Right hindlimb (tissue), 1 donor: ENCODE data around the gene KLHL25.
"Not testable (repeated sequence)": the region's sequence is repeated elsewhere in the genome, so short reads cannot be mapped to it uniquely, and the experiment has no call there.

Experiments
- DNase-seq: peaks from one replicate; pipeline ENCODE4 v3.0.0-alpha.2; 2018

Gene KLHL25, protein sequence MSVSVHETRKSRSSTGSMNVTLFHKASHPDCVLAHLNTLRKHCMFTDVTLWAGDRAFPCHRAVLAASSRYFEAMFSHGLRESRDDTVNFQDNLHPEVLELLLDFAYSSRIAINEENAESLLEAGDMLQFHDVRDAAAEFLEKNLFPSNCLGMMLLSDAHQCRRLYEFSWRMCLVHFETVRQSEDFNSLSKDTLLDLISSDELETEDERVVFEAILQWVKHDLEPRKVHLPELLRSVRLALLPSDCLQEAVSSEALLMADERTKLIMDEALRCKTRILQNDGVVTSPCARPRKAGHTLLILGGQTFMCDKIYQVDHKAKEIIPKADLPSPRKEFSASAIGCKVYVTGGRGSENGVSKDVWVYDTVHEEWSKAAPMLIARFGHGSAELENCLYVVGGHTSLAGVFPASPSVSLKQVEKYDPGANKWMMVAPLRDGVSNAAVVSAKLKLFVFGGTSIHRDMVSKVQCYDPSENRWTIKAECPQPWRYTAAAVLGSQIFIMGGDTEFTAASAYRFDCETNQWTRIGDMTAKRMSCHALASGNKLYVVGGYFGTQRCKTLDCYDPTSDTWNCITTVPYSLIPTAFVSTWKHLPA

DNA sequence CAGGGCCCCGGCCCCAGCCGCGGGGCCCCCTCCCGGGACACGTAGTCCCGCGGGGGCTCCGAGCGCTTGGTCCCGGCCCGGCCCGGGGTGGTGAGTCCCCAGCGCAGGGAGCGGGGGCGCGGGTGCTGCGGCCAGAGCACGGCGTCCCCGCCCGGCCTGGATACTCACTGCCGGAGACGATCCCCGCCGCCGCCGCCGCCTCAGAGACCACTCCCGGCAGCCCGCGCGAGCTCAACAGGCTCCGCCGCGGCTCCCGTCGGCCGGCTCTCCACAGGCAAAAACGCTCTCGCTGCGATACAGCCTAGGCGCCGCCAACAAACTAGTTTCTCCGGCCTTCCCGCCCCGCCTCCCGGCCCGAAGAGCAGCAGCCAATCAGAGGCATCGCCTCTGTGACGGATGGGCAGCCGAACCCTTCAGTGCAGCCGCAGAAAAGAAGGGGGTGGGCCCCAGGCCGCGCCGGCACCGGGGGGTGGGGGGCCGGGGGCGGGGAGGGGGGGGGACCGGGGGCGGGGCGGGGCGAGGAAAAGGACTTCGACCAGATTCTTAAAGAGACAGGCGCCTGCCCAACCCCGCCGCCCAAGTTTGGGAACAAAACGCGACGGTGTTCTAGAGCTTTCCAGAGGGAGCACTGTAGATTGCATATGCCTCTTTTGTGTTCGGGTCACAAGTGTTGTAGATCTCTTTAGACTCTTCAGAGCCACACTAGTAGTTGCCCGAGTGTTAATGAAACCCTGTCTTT is at the start of gene KLHL25:
KLHL25 (minus strand) TSS at position 328 of the 739 bp plus-strand sequence. CDS start 25,115 bp downstream, outside the sequence.
- DNase-seq, result peak; percentile 98

DNA sequence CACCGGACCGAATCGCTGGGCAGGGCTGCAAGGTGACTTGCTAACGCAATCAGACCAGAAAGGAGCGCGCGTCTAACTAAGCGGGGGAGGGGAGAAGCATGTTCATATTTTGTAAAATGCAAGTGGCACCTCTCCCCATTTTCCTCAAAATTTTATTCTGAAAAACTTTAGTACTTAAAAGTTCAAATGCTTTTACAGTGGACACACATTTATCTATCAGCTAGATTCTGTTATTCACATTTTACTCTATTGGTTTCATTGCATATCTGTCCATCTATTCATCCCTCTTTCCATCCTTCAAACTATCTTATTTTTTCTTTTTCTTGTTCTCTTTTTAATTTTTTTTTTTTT is 46.1 kb upstream of the KLHL25 start:
- DNase-seq, result no peak

DNA sequence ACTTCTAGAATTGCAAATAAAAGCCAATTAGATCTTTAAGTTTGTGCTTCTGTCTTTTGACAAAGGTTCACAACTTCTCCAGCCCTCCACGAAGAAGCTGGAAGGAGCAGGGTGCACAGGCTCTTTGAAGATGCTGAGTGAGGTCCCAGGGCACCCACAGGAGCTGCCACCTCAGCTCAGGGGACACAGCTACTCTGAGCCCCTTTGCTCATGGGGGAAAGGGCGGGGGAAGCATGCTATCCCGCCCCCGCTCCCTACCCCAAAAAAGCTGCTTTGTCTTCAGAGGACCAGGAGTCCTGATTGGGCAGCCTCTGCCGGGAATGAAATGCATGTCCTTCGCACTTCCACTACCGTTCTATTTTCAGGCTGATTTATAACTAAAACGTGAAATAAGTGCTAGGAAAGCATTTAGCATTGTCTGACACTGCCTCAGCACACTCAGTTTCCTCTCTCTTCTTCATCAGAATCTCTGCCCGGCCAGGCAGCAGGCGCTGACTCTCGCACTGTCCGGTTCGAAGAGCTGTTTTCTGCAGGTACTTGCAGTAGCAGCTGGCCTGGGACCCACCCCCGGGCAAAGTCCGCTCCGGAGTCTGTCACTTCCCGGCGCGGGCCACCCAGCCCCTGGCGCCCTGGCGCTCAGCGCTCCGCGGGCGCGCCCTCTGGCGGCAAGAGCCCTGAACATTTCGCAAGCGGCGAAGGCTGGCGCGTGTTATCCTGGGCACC is 45.5 kb upstream of the KLHL25 start:
- DNase-seq, result peak; percentile 83

DNA sequence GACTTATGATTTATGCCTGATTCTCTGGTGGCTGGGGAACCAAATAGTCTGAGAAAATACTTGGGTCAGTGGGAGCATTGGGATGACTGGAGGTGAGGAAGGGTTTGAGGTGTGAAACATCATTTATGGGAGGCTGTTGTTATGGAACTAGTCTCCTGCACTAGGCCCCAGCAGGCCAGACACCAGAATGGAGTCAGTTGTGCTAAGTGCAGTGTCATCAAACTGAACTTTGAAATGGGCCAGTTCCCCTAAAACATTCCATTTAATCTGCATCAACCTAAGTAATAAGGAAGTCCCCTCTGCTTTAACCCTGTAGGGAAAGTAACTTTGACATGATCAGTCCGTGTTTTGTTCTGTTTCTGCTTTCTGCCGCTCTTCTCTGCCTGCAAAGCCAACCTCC is 44.9 kb upstream of the KLHL25 start:
- no peak for DNase-seq

DNA sequence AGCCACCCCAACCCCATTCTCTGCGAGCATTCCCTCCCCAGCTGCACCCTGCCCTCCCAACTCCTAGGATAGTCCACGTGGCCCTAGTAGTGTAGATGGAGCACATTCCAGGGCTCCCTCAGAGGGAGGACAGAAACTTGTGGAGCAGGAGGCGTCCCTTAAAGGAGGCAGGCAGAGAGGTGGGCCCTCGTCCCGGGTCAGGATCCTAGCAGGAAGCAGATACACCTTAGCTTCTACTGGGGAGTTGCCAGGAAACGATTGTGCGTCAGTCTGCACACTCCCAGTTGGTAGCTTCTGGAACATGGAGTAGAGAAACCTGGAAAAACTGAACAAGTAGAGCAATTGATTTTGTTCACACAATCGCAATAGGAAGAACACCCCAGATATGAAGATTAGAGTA is 43.9 kb upstream of the KLHL25 start:
- DNase-seq, result no peak

DNA sequence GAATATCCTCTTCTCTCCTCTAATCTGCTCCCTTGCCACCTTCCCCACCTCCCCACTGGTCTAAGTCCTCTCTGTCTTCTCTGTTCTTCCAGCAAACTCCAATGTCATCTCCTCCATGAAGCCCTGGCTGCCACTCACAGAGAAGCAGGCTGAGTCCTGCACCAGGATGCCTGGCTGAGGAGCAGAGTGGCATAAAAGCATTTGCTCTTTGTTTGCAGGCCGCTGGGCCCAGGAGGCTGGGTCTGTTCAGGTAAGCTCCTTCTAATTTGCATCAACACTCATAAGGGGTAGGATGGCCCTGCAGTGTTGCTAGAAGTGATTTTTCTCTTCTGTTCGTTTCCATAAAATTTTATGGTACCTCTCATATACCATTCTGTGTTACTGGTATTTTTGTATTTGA is 43.2 kb upstream of the KLHL25 start:
- DNase-seq, result no peak

DNA sequence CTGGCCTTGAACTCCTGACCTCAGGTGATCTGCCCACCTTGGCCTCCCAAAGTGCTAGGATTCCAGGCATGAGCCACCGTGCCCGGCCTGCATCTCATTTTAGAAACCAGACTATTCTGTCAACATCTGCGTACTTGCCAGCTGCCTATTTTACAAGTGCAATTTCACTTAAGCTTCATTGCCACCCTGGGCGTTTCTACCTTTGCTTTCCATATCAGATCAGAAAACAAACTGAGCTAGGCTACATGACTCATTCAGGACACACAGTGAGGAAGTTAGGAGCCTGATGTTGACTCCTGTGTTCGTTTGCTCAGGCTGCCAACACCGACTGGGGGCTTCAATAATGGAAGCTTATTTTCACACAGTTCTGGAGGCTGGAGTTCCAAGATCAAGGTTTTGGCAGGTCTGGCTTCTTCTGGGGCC is 42.3 kb upstream of the KLHL25 start:
- no peak for DNase-seq

DNA sequence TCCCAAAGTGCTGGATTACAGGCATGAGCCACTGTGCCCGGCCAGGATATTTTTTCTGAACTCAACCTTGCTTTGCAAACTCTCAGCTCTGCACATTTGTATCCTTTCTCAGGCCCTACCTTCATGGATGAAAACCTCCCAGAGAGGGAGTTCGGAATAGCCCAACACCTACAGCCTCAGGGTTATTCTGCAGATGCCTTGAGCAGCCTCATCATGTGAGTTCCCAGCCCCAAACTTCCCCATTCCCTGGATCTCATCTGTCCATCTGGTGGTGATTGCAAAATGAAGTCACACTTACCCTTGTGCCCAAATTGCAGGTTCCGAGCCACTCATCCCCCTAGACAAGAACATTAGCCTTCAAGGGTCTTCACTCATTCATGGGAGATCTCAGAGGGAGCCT is 39.9 kb upstream of the KLHL25 start:
- no peak for DNase-seq

DNA sequence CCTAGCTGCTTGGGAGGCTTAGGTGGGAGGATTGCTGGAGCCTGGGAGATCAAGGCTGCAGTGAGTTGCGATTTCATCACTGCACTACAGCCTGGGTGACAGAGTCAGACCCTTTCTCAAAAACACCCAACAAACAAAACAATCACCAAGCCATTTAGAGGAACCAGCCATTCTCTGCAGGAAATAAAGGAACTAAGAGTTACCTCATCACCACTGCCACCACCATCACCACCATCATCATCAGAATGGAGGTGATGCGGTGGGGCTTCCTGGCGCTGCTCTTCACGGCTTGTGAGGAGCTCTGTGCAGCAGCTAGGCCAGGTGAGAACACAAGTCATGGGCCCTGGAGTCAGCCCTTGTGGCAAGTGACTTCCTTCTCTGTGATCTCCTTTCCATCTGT is 37.7 kb upstream of the KLHL25 start:
- no peak for DNase-seq

DNA sequence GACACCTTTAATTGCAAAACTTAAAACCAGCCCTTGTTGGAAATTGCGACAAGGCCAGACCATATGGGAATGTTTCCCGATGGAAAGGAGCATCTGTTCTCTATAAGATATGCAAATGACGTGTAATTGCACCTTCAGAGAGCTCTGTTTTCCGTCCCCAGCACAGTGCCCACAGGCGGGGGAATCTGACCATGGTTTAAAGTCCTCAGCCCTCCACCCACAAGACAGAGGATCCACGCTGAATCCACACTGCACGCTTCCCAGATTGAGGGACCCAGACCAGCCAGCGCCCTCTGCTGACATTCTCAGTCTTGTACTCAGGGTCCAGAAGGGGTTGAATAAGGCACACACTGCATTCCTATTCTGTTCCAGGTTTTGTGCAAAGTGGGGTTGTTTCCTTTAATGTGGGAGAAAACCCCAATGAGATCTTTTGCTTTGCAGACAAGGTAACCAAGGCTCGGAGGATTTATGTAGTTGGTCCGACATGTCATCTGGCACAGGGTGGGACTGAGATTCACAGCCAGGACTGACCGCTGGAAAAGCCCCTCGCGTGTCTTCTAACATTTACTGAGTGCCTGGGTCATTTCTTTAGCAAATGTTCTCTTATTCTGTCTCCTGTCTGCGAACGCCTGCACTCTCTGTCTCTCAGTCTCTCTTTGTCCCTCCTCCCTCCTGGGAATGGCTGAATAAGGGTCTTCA is 36.8 kb upstream of the KLHL25 start:
- DNase-seq, result peak; percentile 77

DNA sequence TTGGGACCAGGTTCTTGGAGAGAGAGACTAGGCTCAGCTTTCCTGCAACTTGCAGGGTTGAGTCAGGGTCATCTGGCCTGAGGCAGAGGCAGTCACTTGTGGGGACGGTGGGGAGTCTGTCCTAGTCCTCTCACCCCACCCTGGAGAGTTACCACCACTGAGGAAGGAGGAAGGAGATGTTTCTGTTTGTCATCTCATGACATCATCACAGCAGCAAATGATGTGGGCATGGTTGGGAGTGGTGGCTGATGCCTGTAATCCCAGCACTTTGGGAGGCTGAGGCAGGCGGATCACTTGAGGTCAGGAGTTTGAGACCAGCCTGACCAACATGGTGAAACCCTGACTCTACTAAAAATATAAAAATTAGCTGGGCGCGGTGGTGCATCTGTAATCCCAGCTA is 35.0 kb upstream of the KLHL25 start:
- not testable (repeated sequence) for DNase-seq

DNA sequence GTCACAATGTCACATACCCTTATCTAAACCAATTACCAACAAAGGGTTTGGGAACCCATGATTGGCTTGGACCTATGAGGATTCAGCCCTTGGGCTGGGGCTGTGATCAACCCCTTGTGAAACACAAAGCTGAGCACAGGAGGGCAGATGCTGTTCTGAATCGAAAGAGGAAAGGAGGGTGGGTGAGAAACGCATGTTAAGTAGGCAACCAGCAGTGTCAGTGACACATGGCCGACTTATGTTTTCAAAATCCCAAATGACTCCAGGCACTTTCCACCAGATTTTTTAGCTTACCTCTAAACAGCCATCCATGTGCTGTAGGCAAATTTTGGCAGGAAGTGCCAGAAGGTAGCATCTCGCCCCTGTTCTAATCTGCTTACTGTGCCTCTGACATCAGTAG is 34.1 kb upstream of the KLHL25 start:
- no peak for DNase-seq

DNA sequence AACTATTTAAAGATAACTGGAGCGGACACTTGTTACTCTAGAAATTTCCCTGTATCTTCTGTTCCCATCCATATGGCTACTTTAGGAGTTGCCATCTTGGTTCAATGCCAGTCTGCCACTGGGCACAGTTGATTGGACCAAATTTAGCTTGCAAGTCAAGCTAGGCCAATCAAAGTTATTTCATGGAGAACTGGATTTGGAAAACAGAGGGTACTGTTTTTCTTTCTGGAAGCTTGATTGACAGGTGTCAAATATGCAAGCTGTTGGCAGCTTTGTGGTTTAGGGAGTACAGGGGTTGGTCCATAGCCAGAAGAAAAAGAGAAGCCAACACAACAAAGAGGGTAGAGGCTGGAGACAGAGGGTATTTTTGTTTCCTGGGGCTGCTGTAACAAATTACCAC is 33.4 kb upstream of the KLHL25 start:
- DNase-seq, result no peak

DNA sequence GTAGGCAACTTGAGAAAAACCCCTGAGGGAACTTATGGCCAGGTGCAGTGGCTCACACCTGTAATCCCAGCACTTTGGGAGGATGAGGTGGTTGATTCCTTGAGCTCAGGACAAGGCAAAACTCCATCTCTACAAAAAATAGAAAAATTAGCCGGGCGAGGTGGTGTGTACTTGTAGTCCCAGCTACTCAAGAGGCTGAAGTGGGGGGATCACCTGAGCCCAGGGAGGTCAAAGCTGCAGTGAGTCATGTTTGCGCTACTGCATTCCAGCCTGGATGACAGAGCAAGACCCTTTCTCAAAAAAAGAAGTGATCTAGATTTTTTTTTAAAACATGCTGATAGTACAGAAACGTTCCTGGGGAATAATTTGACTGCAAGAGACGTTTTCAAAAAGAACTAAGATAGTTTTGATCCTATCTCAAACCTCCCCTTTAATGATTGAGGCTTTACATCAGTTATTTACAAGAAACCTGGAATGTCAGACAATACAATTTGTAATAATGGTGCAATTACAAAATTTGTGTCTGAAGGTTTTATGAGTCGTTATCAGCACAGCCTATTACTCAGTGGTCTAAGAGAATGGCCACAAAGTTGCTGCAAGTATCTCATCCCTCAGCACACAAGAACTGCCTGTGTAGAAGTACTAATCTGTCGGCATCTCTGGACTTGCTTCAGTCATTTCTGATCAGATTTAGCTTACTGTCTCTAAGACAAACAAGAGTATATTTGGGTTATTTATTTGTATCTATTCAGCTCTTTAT is 32.2 kb upstream of the KLHL25 start:
- DNase-seq, result no peak

DNA sequence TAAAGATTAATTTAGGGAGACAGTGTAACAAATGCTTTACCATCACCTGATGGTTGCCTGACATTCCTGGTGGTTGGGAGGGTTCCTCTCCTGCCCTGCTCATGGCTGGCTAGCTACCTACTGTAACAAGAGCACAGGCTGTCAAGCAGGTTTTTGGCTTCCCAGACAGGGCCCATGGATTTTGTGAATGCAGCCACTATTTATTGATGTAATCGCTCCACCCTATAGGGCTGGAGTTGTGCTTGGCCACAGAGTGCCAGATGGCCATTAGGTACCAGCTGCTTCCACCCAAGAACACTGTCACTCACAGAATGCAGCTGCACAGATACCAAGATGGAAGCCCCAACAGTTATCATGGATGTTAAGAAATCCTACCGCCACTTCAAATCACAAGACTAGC is 31.0 kb upstream of the KLHL25 start:
- DNase-seq, result no peak

DNA sequence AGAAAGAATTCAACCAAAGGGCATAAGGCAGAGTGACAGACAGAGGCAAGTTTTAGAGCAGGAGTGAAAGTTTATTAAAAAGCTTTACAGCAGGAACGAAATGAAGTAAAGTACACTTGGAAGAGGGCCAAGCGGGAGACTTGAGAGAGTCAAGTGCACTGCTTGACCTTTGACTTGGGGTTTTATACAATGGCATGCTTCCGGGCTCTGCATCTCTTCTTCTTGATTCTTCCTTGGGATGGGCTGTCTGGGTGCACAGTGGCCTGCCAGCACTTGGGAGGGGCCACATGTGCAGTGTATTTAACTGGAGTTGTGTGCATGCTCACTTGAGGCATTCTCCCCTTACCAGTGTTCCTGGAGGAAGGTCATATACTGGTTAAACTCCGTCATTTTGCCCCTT is 30.4 kb upstream of the KLHL25 start:
- DNase-seq, result no peak

DNA sequence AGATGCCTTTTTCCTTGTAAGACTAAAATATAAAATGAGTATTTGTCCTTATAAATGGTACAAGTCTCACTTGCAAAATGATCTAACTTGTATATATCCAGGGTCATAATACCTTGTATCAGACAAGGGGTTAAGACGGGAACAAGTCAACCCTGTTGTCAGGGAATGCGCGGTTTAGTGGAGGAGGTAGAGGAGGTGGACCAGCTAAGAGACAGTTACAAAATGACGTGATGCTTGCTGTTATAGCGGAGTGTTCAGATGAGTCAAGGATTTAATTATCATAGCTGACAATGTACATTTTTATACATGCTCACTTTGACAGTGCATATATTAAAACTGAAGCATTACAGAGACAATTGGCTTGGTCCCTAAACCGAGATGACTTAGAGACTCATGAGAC is 26.8 kb upstream of the KLHL25 start:
- no peak for DNase-seq

DNA sequence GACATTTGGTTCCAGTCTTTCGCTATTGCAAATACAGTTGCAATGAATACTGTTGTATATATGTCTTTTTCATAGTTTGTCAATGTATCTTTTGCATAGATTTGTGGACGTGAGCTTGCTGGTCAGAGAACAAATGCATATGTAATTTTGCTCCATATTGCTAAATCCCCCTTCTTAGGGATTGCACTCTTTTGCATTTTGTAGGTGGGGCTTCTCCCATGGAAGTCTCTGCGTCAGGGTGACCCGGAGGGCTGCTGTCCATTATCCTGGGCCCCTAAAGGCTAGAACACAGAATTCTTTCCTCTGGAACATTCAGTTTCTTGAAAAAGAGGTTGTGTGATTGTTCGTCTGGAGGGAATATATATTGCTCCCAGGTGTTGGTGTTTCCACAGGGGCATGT is 25.2 kb upstream of the KLHL25 start:
- no peak for DNase-seq

DNA sequence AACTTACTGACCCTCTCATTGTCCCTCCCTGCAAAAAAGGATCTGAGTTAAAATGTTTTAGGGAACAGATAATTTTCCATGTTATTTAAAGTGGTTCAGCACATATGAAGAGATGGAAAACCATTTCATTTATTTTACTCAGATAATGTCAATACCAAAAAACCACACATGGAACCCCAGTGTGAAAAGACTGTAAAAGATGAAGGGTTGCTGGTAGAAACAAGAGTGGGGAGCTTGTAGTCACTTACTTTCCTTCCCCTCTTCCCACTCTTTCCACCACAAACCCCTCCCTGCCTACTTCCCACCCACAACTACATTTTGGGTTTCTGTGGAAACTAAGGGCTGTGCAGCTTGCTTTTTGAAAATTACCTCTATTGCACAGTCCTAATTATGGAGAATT is 18.5 kb upstream of the KLHL25 start:
- no peak for DNase-seq

DNA sequence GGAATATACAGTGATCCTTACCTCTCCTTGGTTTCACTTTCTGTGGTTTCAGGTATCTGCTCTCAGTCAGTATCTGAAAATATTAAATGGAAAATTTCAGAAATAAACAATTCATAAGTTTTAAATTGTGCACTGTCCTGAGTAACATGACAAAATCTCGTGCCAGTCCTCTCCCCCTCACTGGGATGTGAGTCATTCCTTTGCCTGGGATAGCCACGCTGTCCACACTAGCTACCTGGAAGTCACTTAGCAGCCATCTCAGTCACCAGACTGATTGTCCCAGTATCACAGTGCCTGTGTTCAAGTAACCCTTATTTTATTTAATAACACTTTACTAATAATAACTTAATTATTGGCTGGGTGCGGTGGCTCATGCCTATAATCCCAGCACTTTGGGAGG is 15.3 kb upstream of the KLHL25 start:
- no peak for DNase-seq

DNA sequence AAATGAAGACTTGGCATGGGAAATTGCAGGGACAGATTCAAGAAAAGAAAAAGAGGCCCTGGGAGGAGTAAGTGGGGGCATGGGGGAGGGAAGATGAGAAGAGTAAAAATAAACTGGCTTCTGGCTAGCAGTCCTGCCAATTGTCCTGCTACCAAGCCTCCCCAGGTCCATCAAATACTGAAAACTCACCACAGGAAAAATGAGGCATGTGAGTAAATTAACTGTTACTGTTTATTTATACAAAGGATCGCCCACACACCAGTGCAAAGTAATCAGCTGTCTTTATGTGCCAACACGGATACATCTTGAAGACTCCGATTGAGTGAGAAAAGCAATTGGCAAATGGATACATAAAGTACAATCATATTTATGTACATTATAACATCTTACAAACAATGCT is 10.7 kb upstream of the KLHL25 start:
- no peak for DNase-seq
